Stimulated activated naive B cell treated with anti-CD40 and anti-IgM and Interleukin-4, amounts not matched to agents 10 μg/mL and 1 μg/mL and 100 μg/mL, for 72 hours (primary cell): ENCODE data around the gene OBP2B.
"Not testable (repeated sequence)": the region's sequence is repeated elsewhere in the genome, so short reads cannot be mapped to it uniquely, and the experiment has no call there.

Source experiments
- ATAC-seq, 2 donors: fragments of 150-1000 bp; cut with Tn5 transposase; replicated peaks; 2 replicates each; pipeline ENCODE4 v1.10.0; 2021; ENCODE audit warnings: moderate library complexity in 1 of 2
- DNase-seq: peaks from one replicate; pipeline ENCODE4 v3.0.0; 2021
- H3K27ac Mint-ChIP-seq: one replicate; pipeline ENCODE4 v1.8.0; 2022; ENCODE audit warnings: mild to moderate bottlenecking, mixed read lengths
- H3K27me3 Mint-ChIP-seq, 2 donors: one replicate each; pipeline ENCODE4 v1.8.0; 2022; ENCODE audit warnings: mixed read lengths in 2 of 2
- H3K36me3 Mint-ChIP-seq, 2 donors: one replicate each; pipeline ENCODE4 v1.8.0; 2022; ENCODE audit warnings: mixed read lengths in 2 of 2, mild to moderate bottlenecking in 1 of 2
- H3K4me1 Mint-ChIP-seq, 2 donors: one replicate each; pipeline ENCODE4 v1.8.0; 2022; ENCODE audit warnings: mixed read lengths in 2 of 2, mild to moderate bottlenecking in 1 of 2
- H3K4me3 Mint-ChIP-seq, 2 donors: one replicate each; pipeline ENCODE4 v1.8.0; 2022; ENCODE audit warnings: mild to moderate bottlenecking in 2 of 2, mixed read lengths in 2 of 2, moderate library complexity in 1 of 2
- H3K9me3 Mint-ChIP-seq, 2 donors: one replicate each; pipeline ENCODE4 v1.8.0; 2022; ENCODE audit warnings: mixed read lengths in 2 of 2, mild to moderate bottlenecking in 1 of 2

The OBP2B gene

GRCh38 chr9:133221177-133221809 is 12.2 kb upstream of the OBP2B start:
- Mint-ChIP-seq H3K4me1 (no peaks in the 10 kb centered on the region), H3K4me3 (no peak overlapping the region), H3K36me3 (no peaks in the 10 kb centered on the region), H3K27me3 (peaks cover 43 to 73% of the 10 kb centered on the region in 2 donors), H3K27ac (no peak overlapping the region), H3K9me3 (no peaks in the 10 kb centered on the region)
- ATAC-seq (no peak), DNase-seq (no peak)

- not testable (repeated sequence) for DNase-seq, H3K4me1 Mint-ChIP-seq, H3K9me3 Mint-ChIP-seq, H3K4me3 Mint-ChIP-seq, ATAC-seq, H3K27ac Mint-ChIP-seq, H3K36me3 Mint-ChIP-seq
- H3K27me3 Mint-ChIP-seq = peaks cover 40 to 70% of the 10 kb centered on the region in 2 donors
Observed at GRCh38 chr9:133218049-133218975, 9.3 kb upstream of the OBP2B start.

DNA sequence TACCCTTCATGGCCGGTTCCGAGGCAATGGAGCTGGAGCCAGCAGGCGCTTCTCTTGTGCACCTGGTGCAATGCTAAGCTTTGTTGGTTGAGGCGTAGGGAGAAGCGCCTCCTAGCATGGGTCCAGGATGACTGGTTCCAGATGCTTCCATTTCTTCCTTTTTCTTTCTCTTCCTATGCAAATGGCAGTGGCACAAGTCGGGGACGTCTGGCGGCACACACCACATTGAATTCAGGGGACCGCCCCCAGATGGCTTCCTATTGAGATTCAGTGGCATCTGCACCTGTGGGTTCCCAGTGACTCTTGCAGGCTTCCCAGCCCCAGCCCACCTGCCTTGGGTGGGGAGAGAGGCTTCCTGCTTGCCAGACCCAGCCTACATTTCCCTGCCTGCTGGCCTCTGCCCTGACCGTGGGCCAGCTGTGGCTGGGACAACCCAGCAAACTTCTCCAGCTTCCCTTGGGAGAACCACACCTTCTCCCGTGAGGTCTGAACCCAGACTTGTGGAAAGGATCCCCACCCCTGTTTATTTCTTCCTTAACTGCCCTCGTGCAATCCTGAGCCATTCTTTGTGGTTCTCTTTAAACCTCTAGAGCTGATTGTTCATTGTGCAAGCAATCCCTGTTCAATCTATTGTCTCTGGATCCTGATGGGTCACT is 8.4 kb upstream of the OBP2B start:
- H3K4me1 Mint-ChIP-seq, ATAC-seq: not testable (repeated sequence)
- peaks cover 40 to 69% of the 10 kb centered on the region in 2 donors for H3K27me3 Mint-ChIP-seq

GRCh38 chr9:133214276-133214675 is 5.2 kb upstream of the OBP2B start:
- not testable (repeated sequence) for DNase-seq, H3K4me1 Mint-ChIP-seq, H3K4me3 Mint-ChIP-seq, H3K27ac Mint-ChIP-seq, H3K36me3 Mint-ChIP-seq, ATAC-seq, H3K9me3 Mint-ChIP-seq
- peaks cover 50 to 70% of the 10 kb centered on the region in 2 donors for H3K27me3 Mint-ChIP-seq

More for the DNA sequence above, 8.4 kb upstream of the OBP2B start:
- not testable (repeated sequence) for H3K9me3 Mint-ChIP-seq, H3K27ac Mint-ChIP-seq, DNase-seq, H3K36me3 Mint-ChIP-seq, H3K4me3 Mint-ChIP-seq

DNA sequence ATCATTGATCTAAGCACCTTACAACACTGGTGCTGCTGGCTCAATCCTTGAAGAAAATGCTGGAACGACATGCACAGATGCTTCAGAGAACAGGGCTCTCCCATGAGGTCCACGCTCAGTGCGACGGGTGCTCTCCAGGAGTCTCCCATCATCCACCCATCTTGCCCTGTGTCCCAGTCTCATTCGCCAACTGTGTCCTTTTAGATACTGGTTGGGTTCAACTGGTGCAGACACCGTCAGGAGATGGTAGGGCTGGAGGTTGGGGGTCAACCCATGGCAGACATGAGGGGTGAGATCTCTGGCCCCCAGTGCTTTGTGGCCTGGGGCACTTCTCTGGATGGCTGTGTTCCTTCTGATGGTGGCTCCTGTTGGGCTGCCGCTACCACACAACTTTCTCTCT is 1.6 kb upstream of the OBP2B start:
- ATAC-seq (no peak), DNase-seq (no peak)
- Mint-ChIP-seq H3K36me3 (no peaks in the 10 kb centered on the region), H3K4me3 (no peak overlapping the region), H3K27ac (no peak overlapping the region), H3K9me3 (peaks cover 0 to 3% of the 10 kb centered on the region in 2 donors), H3K27me3 (peaks cover 41 to 59% of the 10 kb centered on the region in 2 donors), H3K4me1 (no peaks in the 10 kb centered on the region)

GRCh38 chr9:133210202-133210532 is 1.1 kb upstream of the OBP2B start:
- ATAC-seq = no peak
- Mint-ChIP-seq H3K36me3 (no peaks in the 10 kb centered on the region), H3K9me3 (no peaks in the 10 kb centered on the region), H3K27me3 (peaks cover 39 to 55% of the 10 kb centered on the region in 2 donors), H3K4me1 (no peaks in the 10 kb centered on the region), H3K27ac (no peak overlapping the region), H3K4me3 (no peak overlapping the region)
- DNase-seq = no peak

GRCh38 chr9:133209327-133210201 is 514 bp upstream of the OBP2B start:
- H3K27ac Mint-ChIP-seq, H3K4me1 Mint-ChIP-seq, ATAC-seq, DNase-seq, H3K4me3 Mint-ChIP-seq, H3K36me3 Mint-ChIP-seq, H3K9me3 Mint-ChIP-seq: not testable (repeated sequence)
- peaks cover 39 to 51% of the 10 kb centered on the region in 2 donors for H3K27me3 Mint-ChIP-seq

GRCh38 chr9:133208171-133208879 is 725 bp downstream of the OBP2B start:
- DNase-seq, H3K9me3 Mint-ChIP-seq, H3K4me3 Mint-ChIP-seq, H3K4me1 Mint-ChIP-seq, ATAC-seq, H3K36me3 Mint-ChIP-seq, H3K27ac Mint-ChIP-seq: not testable (repeated sequence)
- peaks cover 37 to 54% of the 10 kb centered on the region in 2 donors for H3K27me3 Mint-ChIP-seq

DNA sequence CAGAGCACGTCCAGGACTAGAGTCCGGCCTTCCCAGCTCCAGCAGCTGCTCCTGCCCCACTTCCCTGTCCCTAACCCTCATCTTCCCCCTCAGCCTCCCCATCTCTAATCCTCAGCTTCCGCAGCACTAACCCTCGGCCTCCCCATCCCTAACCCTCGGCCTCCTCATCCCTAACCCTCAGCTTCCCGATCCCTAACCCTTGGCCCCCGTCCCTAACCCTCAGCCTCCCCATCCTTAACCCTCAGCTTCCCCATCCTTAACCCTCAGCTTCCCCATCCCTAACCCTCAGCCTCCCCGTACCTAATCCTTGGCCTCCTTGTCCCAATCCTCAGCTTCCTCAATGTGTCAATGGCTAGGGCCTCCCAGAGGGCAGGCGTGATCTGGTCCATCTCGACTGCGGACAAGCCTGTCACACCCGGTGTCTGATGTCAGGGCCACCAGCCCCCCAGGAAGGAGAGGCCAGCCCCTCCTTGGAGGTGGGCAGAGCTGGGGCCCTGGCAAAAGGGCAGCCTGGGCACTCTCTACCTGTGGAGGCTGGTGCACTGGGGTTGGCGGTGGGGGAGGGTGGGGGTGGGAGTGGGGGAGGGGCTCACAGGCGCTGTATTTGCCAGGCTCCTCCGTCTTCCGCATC is 1.4 kb downstream of the OBP2B start:
- H3K9me3 Mint-ChIP-seq = no peaks in the 10 kb centered on the region

DNA sequence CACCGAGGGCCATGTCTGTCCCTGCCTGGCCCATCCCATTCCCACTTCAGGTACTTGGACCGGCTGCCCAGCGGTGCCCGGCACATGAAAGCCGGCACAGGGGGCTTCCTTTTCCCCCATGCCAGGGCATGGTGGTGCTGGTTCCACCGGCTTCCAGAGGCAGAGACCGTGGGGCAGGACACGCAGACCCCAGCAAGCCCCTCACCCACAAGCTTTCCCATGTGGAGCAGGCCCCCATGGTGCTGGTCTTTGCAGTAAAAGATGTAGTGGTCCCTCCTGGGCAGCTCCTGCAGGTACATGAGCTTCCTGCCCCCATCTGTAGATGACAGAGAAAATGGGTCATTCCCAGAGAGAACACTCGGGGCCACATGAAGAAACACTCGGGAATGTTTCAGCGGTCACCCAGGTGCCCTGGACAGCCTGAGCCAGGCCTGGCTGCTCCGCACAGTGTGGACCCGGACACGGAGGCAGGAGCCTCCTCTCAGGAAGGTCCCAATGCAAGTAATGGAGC is 2.0 kb downstream of the OBP2B start:
- Mint-ChIP-seq H3K27me3 (peaks cover 34 to 56% of the 10 kb centered on the region in 2 donors), H3K4me1 (no peaks in the 10 kb centered on the region), H3K36me3 (no peaks in the 10 kb centered on the region), H3K9me3 (no peaks in the 10 kb centered on the region), H3K4me3 (no peak overlapping the region), H3K27ac (no peak overlapping the region)
- ATAC-seq (no peak), DNase-seq (no peak)

More for the DNA sequence above, 1.4 kb downstream of the OBP2B start:
- no peaks in the 10 kb centered on the region for H3K4me1 Mint-ChIP-seq
- no peak overlapping the region for H3K4me3 Mint-ChIP-seq
- H3K36me3 Mint-ChIP-seq = no peaks in the 10 kb centered on the region
- H3K27me3 Mint-ChIP-seq = peaks cover 37 to 55% of the 10 kb centered on the region in 2 donors
- no peak for ATAC-seq
- no peak overlapping the region for H3K27ac Mint-ChIP-seq
- no peak for DNase-seq

DNA sequence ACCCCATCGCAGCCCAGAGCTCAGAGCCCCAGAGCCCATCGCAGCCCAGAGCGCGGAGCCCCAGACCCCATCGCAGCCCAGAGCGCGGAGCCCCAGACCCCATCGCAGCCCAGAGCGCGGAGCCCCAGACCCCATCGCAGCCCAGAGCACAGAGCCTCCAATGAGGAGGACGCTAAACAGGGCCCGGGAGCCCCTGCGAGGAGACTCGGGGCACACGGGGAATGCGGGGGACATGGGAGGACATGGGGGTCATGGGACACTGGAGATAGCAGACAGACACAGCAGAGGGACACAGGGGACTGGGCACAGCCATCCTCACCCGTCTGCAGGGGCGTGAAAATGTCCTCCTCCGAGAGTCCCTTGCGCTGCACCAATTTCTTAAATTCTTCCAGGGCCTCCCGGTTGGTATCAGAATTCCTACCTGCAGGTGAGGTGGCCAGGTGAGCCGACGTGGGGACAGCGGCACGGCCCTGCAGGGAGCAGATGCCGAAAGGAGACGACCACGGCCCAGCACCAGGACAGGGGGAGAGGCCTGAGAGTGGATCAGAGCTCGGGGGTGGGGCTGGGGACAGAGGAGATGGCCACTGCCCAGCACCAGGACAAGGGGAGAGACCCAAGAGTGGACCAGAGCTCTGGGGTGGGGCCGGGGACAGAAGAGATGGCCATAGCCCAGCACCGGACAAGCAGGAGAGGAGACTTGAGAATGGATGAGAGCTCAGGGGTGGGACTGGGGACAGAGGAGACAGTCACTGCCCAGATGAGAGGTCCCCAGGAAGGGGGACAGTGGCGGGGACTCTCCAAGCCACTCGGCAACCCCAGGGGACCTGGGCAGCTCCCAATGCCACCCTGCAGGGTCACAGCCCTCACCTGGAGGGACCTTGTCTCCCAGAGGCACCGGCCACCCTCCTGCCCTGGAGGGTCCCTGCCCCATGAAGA is 2.8 kb downstream of the OBP2B start:
- DNase-seq (no peak), ATAC-seq (no peak)
- no peaks in the 10 kb centered on the region for H3K36me3 Mint-ChIP-seq
- peaks cover 31 to 53% of the 10 kb centered on the region in 2 donors for H3K27me3 Mint-ChIP-seq
- no peaks in the 10 kb centered on the region for H3K4me1 Mint-ChIP-seq
- no peaks in the 10 kb centered on the region for H3K9me3 Mint-ChIP-seq
- no peak overlapping the region for H3K4me3 Mint-ChIP-seq
- H3K27ac Mint-ChIP-seq = no peak overlapping the region

GRCh38 chr9:133205481-133205887 is 3.6 kb downstream of the OBP2B start:
- H3K36me3 Mint-ChIP-seq, ATAC-seq, H3K27ac Mint-ChIP-seq: not testable (repeated sequence)

More at GRCh38 chr9:133205481-133205887, 3.6 kb downstream of the OBP2B start:
- H3K4me3 Mint-ChIP-seq, H3K9me3 Mint-ChIP-seq, DNase-seq, H3K4me1 Mint-ChIP-seq: not testable (repeated sequence)
- peaks cover 29 to 53% of the 10 kb centered on the region in 2 donors for H3K27me3 Mint-ChIP-seq
